PC-3 (cell line): Measurements from ENCODE around the gene GHRH. TPM values are rescaled to one million over a fixed set of nuclear protein-coding genes. Genes with fewer than 3 reads are reported as not detected.

Source experiments
- ATAC-seq: fragments of 200-7000 bp; cut with Tn5 transposase; 2 replicates; pipeline ENCODE4 v1.9.1; 2020; ENCODE audit warnings: mild to moderate bottlenecking, moderate library complexity
- BruUV-seq: library from RNA; stranded (reverse); fragments of 400-500 nt; replicated peaks from 2 replicates; lab custom pipeline; 2021; lab: Mats Ljungman, UMichigan
- CTCF ChIA-PET: fragments of 300-600 bp; sonication (Branson Sonifier 250); formaldehyde crosslinking; loops from one replicate; lab custom pipeline; 2022; ENCODE audit warnings: antibody characterized with exemption; lab: Charles Lee
- POLR2A ChIA-PET: fragments of 300-600 bp; sonication (Branson Sonifier 250); formaldehyde crosslinking; loops from one replicate; lab custom pipeline; 2022; ENCODE audit warnings: antibody characterized with exemption; ENCODE audit not compliant: unreplicated experiment; lab: Charles Lee
- DNase-seq: peaks from one replicate; pipeline ENCODE4 v3.0.0-alpha.2; 2015
- H2AFZ ChIP-seq: fragments of 300-600 bp; sonication (generic); 2 replicates; pipeline ENCODE4 v1.6.0; 2016; ENCODE audit warnings: antibody characterized with exemption, low read length
- H3F3A ChIP-seq: fragments of 300-600 bp; sonication (generic); one replicate; pipeline ENCODE4 v1.6.0; 2017; ENCODE audit warnings: antibody characterized with exemption, low read length, control low read depth, mild to moderate bottlenecking; ENCODE audit not compliant: unreplicated experiment
- H3K27ac ChIP-seq: fragments of 300-600 bp; sonication (generic); 2 replicates; pipeline ENCODE4 v1.5.1; 2016; ENCODE audit warnings: mild to moderate bottlenecking, low read length
- H3K27me3 ChIP-seq: fragments of 300-600 bp; sonication (generic); 2 replicates; pipeline ENCODE4 v1.6.1; 2016; ENCODE audit warnings: low read length, mixed read lengths
- H3K36me3 ChIP-seq: fragments of 300-600 bp; sonication (generic); 2 replicates; pipeline ENCODE4 v1.6.1; 2016; ENCODE audit warnings: low read depth, mixed run types, low read length, mixed read lengths
- H3K4me1 ChIP-seq: fragments of 300-600 bp; sonication (generic); 2 replicates; pipeline ENCODE4 v1.5.1; 2016; ENCODE audit warnings: low read length; ENCODE audit not compliant: insufficient read depth
- H3K4me2 ChIP-seq: fragments of 300-600 bp; sonication (generic); 2 replicates; pipeline ENCODE4 v1.6.0; 2016; ENCODE audit warnings: low read length
- H3K4me3 ChIP-seq: fragments of 300-600 bp; sonication (generic); 2 replicates; pipeline ENCODE4 v1.5.1; 2016; ENCODE audit warnings: mild to moderate bottlenecking, low read length, mixed read lengths
- H3K79me2 ChIP-seq: fragments of 300-600 bp; sonication (generic); 2 replicates; pipeline ENCODE4 v1.6.1; 2017; ENCODE audit warnings: low read length, mixed read lengths
- H3K9ac ChIP-seq: fragments of 300-600 bp; sonication (generic); 2 replicates; pipeline ENCODE4 v1.6.0; 2016; ENCODE audit warnings: mild to moderate bottlenecking, low read length
- H3K9me2 ChIP-seq: fragments of 300-600 bp; sonication (generic); replicated peaks from 2 replicates; pipeline ENCODE4 v1.6.1; 2016; ENCODE audit warnings: mixed run types, low read length, mixed read lengths
- H3K9me3 ChIP-seq: fragments of 300-600 bp; sonication (generic); 2 replicates; pipeline ENCODE4 v1.6.1; 2016; ENCODE audit warnings: low read length, mixed read lengths
- H4K20me1 ChIP-seq: fragments of 300-600 bp; sonication (generic); 2 replicates; pipeline ENCODE4 v1.6.1; 2016; ENCODE audit warnings: low read length, mixed read lengths
- CTCF ChIP-seq: fragments of 300-600 bp; sonication (generic); conservative IDR thresholded peaks from 2 replicates; pipeline ENCODE4 v1.5.1; 2017; ENCODE audit warnings: antibody characterized with exemption, low read depth, mild to moderate bottlenecking, low read length
- EZH2 ChIP-seq: fragments of 300-600 bp; sonication (generic); IDR thresholded peaks from one replicate; pipeline ENCODE4 v1.6.1; 2017; ENCODE audit warnings: antibody characterized with exemption, mild to moderate bottlenecking, low read length; ENCODE audit not compliant: unreplicated experiment
- EZH2phosphoT487 ChIP-seq: fragments of 300-600 bp; sonication (generic); IDR thresholded peaks from 2 replicates; pipeline ENCODE4 v1.6.1; 2018; ENCODE audit warnings: mild to moderate bottlenecking, antibody characterized with exemption, low read length, borderline replicate concordance
- intact Hi-C: fragments of 100-400 bp; cut with micrococcal nuclease; formaldehyde crosslinking; loops from 2 replicates; pipeline ENCODE4 v1.9.0; 2023
- total RNA-seq: library from RNA; depleted of rRNA; stranded (reverse); fragments of >200 nt; gene quantifications from 2 replicates; pipeline ENCODE4 v1.2.3, GENCODE V29; 2014

GHRH gene
- total RNA-seq, 1 experiment from 2014 or later: not detected

GRCh38 chr20:37285664-37286374 is 24.2 kb upstream of the GHRH start:
- ChIA-PET POLR2A (no interaction called here), CTCF (no interaction called here)
- H3K4me1 ChIP-seq: peaks cover 7% of the 10 kb centered on the region
- H3K36me3 ChIP-seq: no peaks in the 10 kb centered on the region
- no TSS peak for BruUV-seq
- H4K20me1 ChIP-seq: no peaks in the 10 kb centered on the region
- no peak overlapping the region for H3K4me3 ChIP-seq
- TF ChIP-seq EZH2phosphoT487: no peak
- TF ChIP-seq EZH2: no peak
- no peak for TF ChIP-seq CTCF
- H3K27me3 ChIP-seq: no peaks in the 10 kb centered on the region
- no peaks in the 10 kb centered on the region for H3K9me2 ChIP-seq
- no peaks in the 10 kb centered on the region for H3F3A ChIP-seq
- no peak overlapping the region for H3K9ac ChIP-seq
- intact Hi-C loops: no loop called here
- H3K9me3 ChIP-seq: no peaks in the 10 kb centered on the region
- DNase-seq: no peak
- no peak overlapping the region for H3K27ac ChIP-seq
- no peak for ATAC-seq
- H3K79me2 ChIP-seq: peaks cover 15% of the 10 kb centered on the region
- H3K4me2 ChIP-seq: no peak overlapping the region
- H2AFZ ChIP-seq: no peak overlapping the region

DNA sequence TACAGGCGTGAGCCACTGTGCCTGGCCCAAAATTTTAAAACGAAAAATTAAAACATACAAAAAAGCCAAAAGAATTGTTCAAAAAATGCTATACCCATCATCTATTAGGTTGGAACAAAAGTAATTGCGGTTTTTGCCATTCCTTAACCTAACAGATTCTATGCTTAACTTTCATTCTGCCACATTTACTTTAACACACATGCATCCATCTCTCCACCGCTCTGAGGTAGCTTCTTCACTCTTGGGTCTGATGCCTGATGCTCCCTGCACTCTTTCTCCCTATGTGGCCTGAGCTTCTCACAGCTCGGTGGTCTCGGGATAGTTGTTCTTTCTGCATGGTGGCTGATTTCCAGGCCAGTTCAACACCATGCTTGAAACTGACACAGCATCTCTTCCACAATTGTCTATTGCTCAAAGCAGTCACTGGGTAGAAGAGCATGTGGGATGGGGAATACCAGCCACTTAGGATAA is 23.1 kb upstream of the GHRH start:
- no peaks in the 10 kb centered on the region for H3K9me2 ChIP-seq
- TF ChIP-seq EZH2phosphoT487 (no peak), CTCF (no peak), EZH2 (no peak)
- BruUV-seq: no TSS peak
- H3F3A ChIP-seq: no peaks in the 10 kb centered on the region
- POLR2A ChIA-PET: no interaction called here
- peaks cover 4% of the 10 kb centered on the region for H3K79me2 ChIP-seq
- ATAC-seq (no peak), DNase-seq (no peak)
- H3K27ac ChIP-seq: no peak overlapping the region
- H4K20me1 ChIP-seq: no peaks in the 10 kb centered on the region
- H3K4me3 ChIP-seq: no peak overlapping the region
- no peak overlapping the region for H3K4me2 ChIP-seq
- H3K4me1 ChIP-seq: no peaks in the 10 kb centered on the region
- no peaks in the 10 kb centered on the region for H3K36me3 ChIP-seq
- H2AFZ ChIP-seq: no peak overlapping the region
- CTCF ChIA-PET: no interaction called here
- intact Hi-C loops: loop anchor here (5.0 kb wide), 1 partner anchor 98 kb away; no protein-coding TSS in a partner anchor
- no peaks in the 10 kb centered on the region for H3K9me3 ChIP-seq
- no peaks in the 10 kb centered on the region for H3K27me3 ChIP-seq
- no peak overlapping the region for H3K9ac ChIP-seq
